ENCODE results near the gene BCL2L2. TPM values are rescaled to one million over a fixed set of nuclear protein-coding genes. Genes with fewer than 3 reads are reported as not detected.

Gene BCL2L2
- total RNA-seq, 1 experiment from 2014 or later, result 33.5 TPM

DNA sequence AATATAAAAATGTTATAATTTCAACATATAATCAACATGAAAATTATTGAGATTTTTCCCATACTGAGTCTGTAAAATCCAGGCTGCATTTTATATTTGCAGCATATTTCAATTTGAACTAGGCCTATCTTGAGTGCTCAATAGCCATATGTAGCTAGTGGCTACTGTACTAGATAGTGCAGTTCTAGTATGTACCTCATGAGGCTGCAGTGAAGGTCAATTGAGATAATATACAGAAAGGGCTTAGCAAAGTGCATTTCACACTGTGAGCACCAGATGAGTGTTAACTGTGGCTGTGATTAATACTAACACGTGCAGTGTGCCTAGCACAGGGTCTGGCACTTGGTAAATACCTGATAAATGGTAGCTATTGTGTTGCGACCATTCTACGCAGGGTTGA, 51.4 kb downstream of the BCL2L2 start:
- ATAC-seq, result peak; percentile 42; the same call in 1 of the 2 replicates
- no peak overlapping the region for H3K9ac ChIP-seq (ENCODE audit: low read length)
- H3F3A ChIP-seq (ENCODE audit: low read length, unreplicated experiment), result no peaks in the 10 kb centered on the region
- no TSS peak for BruUV-seq (replicated peaks)
- no peaks in the 10 kb centered on the region for H3K36me3 ChIP-seq (ENCODE audit: low read depth, low read length)
- ChIA-PET POLR2A (ENCODE audit: unreplicated experiment) (interaction anchor here (0.7 kb wide), 1 partner anchor 112 kb away, joined by 4 read pairs; no protein-coding TSS in a partner anchor), CTCF (no interaction called here)
- no peak for DNase-seq
- H3K4me3 ChIP-seq (ENCODE audit: low read length), result no peak overlapping the region
- no peaks in the 10 kb centered on the region for H3K9me3 ChIP-seq (ENCODE audit: low read length)
- H2AFZ ChIP-seq (ENCODE audit: low read length), result no peak overlapping the region
- no peak overlapping the region for H3K4me2 ChIP-seq (ENCODE audit: low read length)
- H3K79me2 ChIP-seq (ENCODE audit: low read length), result no peaks in the 10 kb centered on the region
- intact Hi-C loops (cut with micrococcal nuclease), result no loop called here
- no peak for TF ChIP-seq CTCF (conservative IDR thresholded peaks at IDR 0.05; ENCODE audit: low read depth, low read length)
- no peak for TF ChIP-seq EZH2phosphoT487 (IDR thresholded peaks at IDR 0.05; ENCODE audit: borderline replicate concordance, low read length)
- no peak for TF ChIP-seq EZH2 (IDR thresholded peaks at IDR 0.05; ENCODE audit: low read length, unreplicated experiment)
- H3K4me1 ChIP-seq (ENCODE audit: insufficient read depth, low read length), result no peaks in the 10 kb centered on the region
- no peak overlapping the region for H3K27ac ChIP-seq (ENCODE audit: low read length)
- peaks cover 46% of the 10 kb centered on the region for H3K27me3 ChIP-seq (ENCODE audit: low read length)
- no peaks in the 10 kb centered on the region for H4K20me1 ChIP-seq (ENCODE audit: low read length)
- H3K9me2 ChIP-seq (replicated peaks; ENCODE audit: low read length), result no peaks in the 10 kb centered on the region

DNA sequence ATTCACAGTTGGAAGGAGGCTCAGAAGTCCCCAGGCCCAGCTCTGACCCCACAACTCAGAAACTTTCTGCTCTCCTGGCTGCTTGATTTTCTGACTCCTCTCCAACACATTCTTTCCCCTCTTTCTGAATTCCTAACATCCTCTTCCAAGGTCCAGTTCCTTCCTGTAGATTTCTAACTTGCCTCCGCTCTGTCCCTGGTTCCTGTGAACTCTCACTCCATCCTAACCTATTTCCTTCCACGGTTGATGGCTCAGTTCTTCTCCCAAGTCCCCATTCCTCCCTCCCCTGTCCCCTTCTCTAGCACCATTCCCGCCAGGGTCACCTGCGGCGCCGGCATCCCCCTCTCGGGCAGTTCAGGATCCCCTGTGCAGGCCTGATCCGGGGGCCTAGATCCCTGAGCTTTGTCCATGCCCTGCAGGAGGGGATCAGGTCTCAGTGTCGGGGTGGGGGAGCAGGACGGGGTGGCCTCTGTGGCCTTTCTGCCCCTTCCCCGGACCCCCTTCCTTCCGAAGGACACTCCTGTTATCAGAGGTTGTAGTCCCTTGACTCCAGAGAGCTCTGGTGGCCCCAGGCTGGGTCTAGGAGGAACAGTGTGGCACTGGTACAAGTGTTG, 52.0 kb downstream of the BCL2L2 start:
- ATAC-seq (no peak), DNase-seq (no peak)
- H3F3A ChIP-seq (ENCODE audit: low read length, unreplicated experiment), result no peaks in the 10 kb centered on the region
- no peak overlapping the region for H3K4me3 ChIP-seq (ENCODE audit: low read length)
- no peaks in the 10 kb centered on the region for H3K79me2 ChIP-seq (ENCODE audit: low read length)
- H3K9me3 ChIP-seq (ENCODE audit: low read length), result no peaks in the 10 kb centered on the region
- H4K20me1 ChIP-seq (ENCODE audit: low read length), result no peaks in the 10 kb centered on the region
- no peaks in the 10 kb centered on the region for H3K36me3 ChIP-seq (ENCODE audit: low read depth, low read length)
- no peak overlapping the region for H2AFZ ChIP-seq (ENCODE audit: low read length)
- ChIA-PET CTCF (no interaction called here), POLR2A (ENCODE audit: unreplicated experiment) (interaction anchor here (0.7 kb wide), 1 partner anchor 113 kb away, joined by 4 read pairs; no protein-coding TSS in a partner anchor)
- no peak overlapping the region for H3K9ac ChIP-seq (ENCODE audit: low read length)
- H3K27me3 ChIP-seq (ENCODE audit: low read length), result peaks cover 44% of the 10 kb centered on the region
- no peak overlapping the region for H3K4me2 ChIP-seq (ENCODE audit: low read length)
- BruUV-seq (replicated peaks), result no TSS peak
- H3K27ac ChIP-seq (ENCODE audit: low read length), result no peak overlapping the region
- no peaks in the 10 kb centered on the region for H3K4me1 ChIP-seq (ENCODE audit: insufficient read depth, low read length)
- no peak for TF ChIP-seq EZH2 (IDR thresholded peaks at IDR 0.05; ENCODE audit: low read length, unreplicated experiment)
- no peak for TF ChIP-seq EZH2phosphoT487 (IDR thresholded peaks at IDR 0.05; ENCODE audit: borderline replicate concordance, low read length)
- TF ChIP-seq CTCF (conservative IDR thresholded peaks at IDR 0.05; ENCODE audit: low read depth, low read length), result no peak
- intact Hi-C loops (cut with micrococcal nuclease), result no loop called here
- H3K9me2 ChIP-seq (replicated peaks; ENCODE audit: low read length), result no peaks in the 10 kb centered on the region

- H3K4me3 ChIP-seq (ENCODE audit: low read length), result no peak overlapping the region
- no peak for TF ChIP-seq EZH2phosphoT487 (IDR thresholded peaks at IDR 0.05; ENCODE audit: borderline replicate concordance, low read length)
- no peak for TF ChIP-seq EZH2 (IDR thresholded peaks at IDR 0.05; ENCODE audit: low read length, unreplicated experiment)
- no peak for TF ChIP-seq CTCF (conservative IDR thresholded peaks at IDR 0.05; ENCODE audit: low read depth, low read length)
- no peak overlapping the region for H3K9ac ChIP-seq (ENCODE audit: low read length)
- ChIA-PET POLR2A (ENCODE audit: unreplicated experiment) (no interaction called here), CTCF (no interaction called here)
- no TSS peak for BruUV-seq (replicated peaks)
- H3K4me1 ChIP-seq (ENCODE audit: insufficient read depth, low read length), result no peaks in the 10 kb centered on the region
- H3K27me3 ChIP-seq (ENCODE audit: low read length), result peaks cover 44% of the 10 kb centered on the region
- intact Hi-C loops (cut with micrococcal nuclease), result no loop called here
- no peaks in the 10 kb centered on the region for H3K36me3 ChIP-seq (ENCODE audit: low read depth, low read length)
- no peaks in the 10 kb centered on the region for H4K20me1 ChIP-seq (ENCODE audit: low read length)
- no peaks in the 10 kb centered on the region for H3K79me2 ChIP-seq (ENCODE audit: low read length)
- no peak overlapping the region for H3K27ac ChIP-seq (ENCODE audit: low read length)
- no peaks in the 10 kb centered on the region for H3F3A ChIP-seq (ENCODE audit: low read length, unreplicated experiment)
- no peak overlapping the region for H2AFZ ChIP-seq (ENCODE audit: low read length)
- no peaks in the 10 kb centered on the region for H3K9me3 ChIP-seq (ENCODE audit: low read length)
- DNase-seq (no peak), ATAC-seq (no peak)
- H3K4me2 ChIP-seq (ENCODE audit: low read length), result no peak overlapping the region
- no peaks in the 10 kb centered on the region for H3K9me2 ChIP-seq (replicated peaks; ENCODE audit: low read length)
These were observed 52.6 kb downstream of the BCL2L2 start for GRCh38 chr14:23359167-23359626.
